Kidney (tissue), 14 donors: ENCODE results near the gene SUDS3. TPM values are rescaled to one million over a fixed set of nuclear protein-coding genes. Genes with fewer than 3 reads are reported as not detected.

Experiments
- DNase-seq, 5 donors: peaks; one replicate each; pipeline ENCODE4 v3.0.0-alpha.2; 2013 to 2020
- FAIRE-seq: peaks from 2 replicates; lab custom pipeline; 2012; peaks lifted over from hg19 to GRCh38; lab: Jason Lieb, UNC
- H3K27ac ChIP-seq, 2 donors: one replicate each; pipeline ENCODE4 v1.7.0; 2013; ENCODE audit warnings: low read depth in 2 of 2, low read length in 2 of 2, inconsistent platforms in 1 of 2
- H3K27me3 ChIP-seq: one replicate; pipeline ENCODE4 v1.7.1; 2013; ENCODE audit warnings: low read length, inconsistent platforms; ENCODE audit not compliant: control insufficient read depth, insufficient read depth
- H3K36me3 ChIP-seq, 3 donors: one replicate each; pipeline versions ENCODE4 v1.7.0 to v1.7.1; 2013; ENCODE audit warnings: low read length in 3 of 3, control low read depth in 1 of 3, inconsistent platforms in 1 of 3; ENCODE audit not compliant: insufficient read depth in 3 of 3, control insufficient read depth in 2 of 3
- H3K4me1 ChIP-seq, 3 donors: one replicate each; pipeline versions ENCODE4 v1.7.0 to v1.7.1; 2013; ENCODE audit warnings: low read length in 3 of 3, inconsistent platforms in 1 of 3, low read depth in 1 of 3; ENCODE audit not compliant: control insufficient read depth in 2 of 3, insufficient read depth in 2 of 3
- H3K4me3 ChIP-seq, 3 donors: one replicate each; pipeline versions ENCODE4 v1.7.0 to v1.8.1; 2013; ENCODE audit warnings: low read length in 3 of 3, control low read depth in 1 of 3, inconsistent platforms in 1 of 3
- H3K9ac ChIP-seq, 3 donors: one replicate each; pipeline versions ENCODE4 v1.7.0 to v1.7.1; 2013; ENCODE audit warnings: low read length in 3 of 3, control low read depth in 1 of 3, inconsistent platforms in 1 of 3
- H3K9me3 ChIP-seq, 3 donors: one replicate each; pipeline versions ENCODE4 v1.7.0 to v1.7.1; 2013; ENCODE audit warnings: low read length in 3 of 3, control low read depth in 1 of 3, inconsistent platforms in 1 of 3; ENCODE audit not compliant: control insufficient read depth in 2 of 3, insufficient read depth in 1 of 3
- CTCF ChIP-seq: IDR thresholded peaks from 3 replicates; pipeline ENCODE4 v1.5.1; 2012; ENCODE audit warnings: mild to moderate bottlenecking, moderate library complexity, borderline replicate concordance; ENCODE audit not compliant: insufficient read depth; ENCODE audit errors: extremely low read depth
- intact Hi-C: fragments of 100-400 bp; cut with DNase I; formaldehyde crosslinking; loops from one replicate; pipeline ENCODE4 v1.11.1; 2022
- polyA plus RNA-seq: library from polyadenylated mRNA; stranded (reverse); fragments of 350-450 nt; fragmentation: Illumina TruSeq; extraction: RNeasy Lipid Tissue Mini Kit (QIAGEN cat#74804); gene quantifications from one replicate; pipeline ENCODE4 v1.2.3, GENCODE V29; 2014; ENCODE audit warnings: low read depth, low replicate concordance; ENCODE audit not compliant: insufficient read depth
- total RNA-seq: library from RNA; stranded (reverse); fragmentation: NEBNext Ultra II Directional; extraction: Animal tissue kit (Norgen Biotek cat#: 25700); gene quantifications from one replicate; pipeline ENCODE4 v1.2.1, GENCODE V29; 2021
- donor health status: control.
- donor health status: control.
- donor health status: control.
- donor health status: control.
- donor health status: control.
- donor health status: DM: yes; HTN: yes; CAD: no.
- donor health status: Normal renal cell carcinoma (clear cell type).

SUDS3 gene
- total and polyA plus RNA-seq, 2 donors from 2014 or later, result 14.9 to 29.0 TPM

GRCh38 chr12:118356809-118357256 lies 19.5 kb upstream of the SUDS3 start:
- Histone ChIP-seq H3K9me3 (no peaks in the 10 kb centered on the region), H3K27ac (peak overlapping the region; percentile 5 to 78), H3K36me3 (no peaks in the 10 kb centered on the region), H3K4me1 (peaks cover 0 to 6% (median 0%) of the 10 kb centered on the region in 3 donors), H3K9ac (no peak overlapping the region), H3K27me3 (no peaks in the 10 kb centered on the region), H3K4me3 (no peak overlapping the region)
- no peak for DNase-seq
- FAIRE-seq, result no peak
- no peak for TF ChIP-seq CTCF
- intact Hi-C loops, result no loop called here

- peak in 1 of 5 donors; percentile 45 for DNase-seq
- TF ChIP-seq CTCF, result no peak
- Histone ChIP-seq H3K4me3 (no peak overlapping the region), H3K4me1 (peaks cover 0 to 6% (median 0%) of the 10 kb centered on the region in 3 donors), H3K27me3 (no peaks in the 10 kb centered on the region), H3K36me3 (no peaks in the 10 kb centered on the region), H3K9ac (no peak overlapping the region), H3K9me3 (no peaks in the 10 kb centered on the region), H3K27ac (peak overlapping the region in 1 of 2 donors; percentile 78)
- FAIRE-seq, result peak; percentile 33
- intact Hi-C loops, result no loop called here
These were observed 18.9 kb upstream of the SUDS3 start for GRCh38 chr12:118357257-118358007.

GRCh38 chr12:118358008-118358359 lies 18.4 kb upstream of the SUDS3 start:
- FAIRE-seq, result no peak
- no peak overlapping the region for H3K4me3 ChIP-seq
- no peak for TF ChIP-seq CTCF
- intact Hi-C loops, result no loop called here
- H3K9me3 ChIP-seq, result no peaks in the 10 kb centered on the region
- peaks cover 0 to 6% (median 0%) of the 10 kb centered on the region in 3 donors for H3K4me1 ChIP-seq
- H3K36me3 ChIP-seq, result no peaks in the 10 kb centered on the region
- H3K27ac ChIP-seq, result no peak overlapping the region
- no peak for DNase-seq
- no peak overlapping the region for H3K9ac ChIP-seq
- no peaks in the 10 kb centered on the region for H3K27me3 ChIP-seq
